PC-9 (cell line): ENCODE measurements around the gene CEP170. TPM values are rescaled to one million over a fixed set of nuclear protein-coding genes. Genes with fewer than 3 reads are reported as not detected.
A peak's percentile ranks its signal among the peaks of the same experiment; 100 is the strongest.

Experiments used
- BruUV-seq: library from RNA; stranded (reverse); fragments of 400-500 nt; replicated peaks from 2 replicates; lab custom pipeline; 2021; lab: Mats Ljungman, UMichigan
- CTCF ChIA-PET: fragments of 300-600 bp; sonication (Branson Sonifier 250); formaldehyde crosslinking; loops from one replicate; lab custom pipeline; 2022; ENCODE audit warnings: antibody characterized with exemption; lab: Charles Lee
- POLR2A ChIA-PET: fragments of 300-600 bp; sonication (Branson Sonifier 250); formaldehyde crosslinking; loops from one replicate; lab custom pipeline; 2022; ENCODE audit warnings: antibody characterized with exemption; ENCODE audit not compliant: unreplicated experiment; lab: Charles Lee
- DNase-seq, 2 experiments: peaks; one replicate each; pipeline versions ENCODE4 v3.0.0 to v3.0.0-alpha.2; 2015 to 2022; ENCODE audit warnings: mixed read lengths in 1 of 2
- H2AFZ ChIP-seq: fragments of 200-600 bp; sonication (generic); 2 replicates; pipeline ENCODE4 v1.8.1; 2017; ENCODE audit warnings: antibody characterized with exemption
- H3F3A ChIP-seq: fragments of 200-600 bp; sonication (generic); 2 replicates; pipeline ENCODE4 v1.8.1; 2017; ENCODE audit warnings: antibody characterized with exemption, mild to moderate bottlenecking, low read depth; ENCODE audit not compliant: insufficient read depth
- H3K27ac ChIP-seq: fragments of 200-600 bp; sonication (generic); 2 replicates; pipeline ENCODE4 v1.6.1; 2016; ENCODE audit warnings: mixed run types
- H3K27me3 ChIP-seq: fragments of 200-600 bp; sonication (generic); 2 replicates; pipeline ENCODE4 v1.6.1; 2016; ENCODE audit warnings: low read depth, mixed run types; ENCODE audit not compliant: insufficient read depth
- H3K36me3 ChIP-seq: fragments of 200-600 bp; sonication (generic); 2 replicates; pipeline ENCODE4 v1.6.1; 2016; ENCODE audit warnings: low read depth, mixed run types
- H3K4me1 ChIP-seq: fragments of 200-600 bp; sonication (generic); replicated peaks from 2 replicates; pipeline ENCODE4 v1.6.1; 2016; ENCODE audit warnings: mixed run types; ENCODE audit not compliant: insufficient read depth
- H3K4me2 ChIP-seq: fragments of 200-600 bp; sonication (generic); 2 replicates; pipeline ENCODE4 v1.6.1; 2017; ENCODE audit warnings: mixed run types
- H3K4me3 ChIP-seq: fragments of 200-600 bp; sonication (generic); 2 replicates; pipeline ENCODE4 v1.6.1; 2016; ENCODE audit warnings: mixed run types
- H3K79me2 ChIP-seq: fragments of 200-600 bp; sonication (generic); 2 replicates; pipeline ENCODE4 v1.6.1; 2017; ENCODE audit warnings: low read depth, mixed run types
- H3K9me2 ChIP-seq: fragments of 200-600 bp; sonication (generic); 2 replicates; pipeline ENCODE4 v1.8.1; 2017; ENCODE audit warnings: mild to moderate bottlenecking; ENCODE audit not compliant: insufficient read depth
- H3K9me3 ChIP-seq: fragments of 200-600 bp; sonication (generic); 2 replicates; pipeline ENCODE4 v1.8.1; 2016; ENCODE audit warnings: low read depth; ENCODE audit not compliant: insufficient read depth
- H4K20me1 ChIP-seq: fragments of 200-600 bp; sonication (generic); 2 replicates; pipeline ENCODE4 v1.8.1; 2017; ENCODE audit not compliant: insufficient read depth
- EZH2 ChIP-seq: fragments of 200-600 bp; sonication (generic); IDR thresholded peaks from 2 replicates; pipeline ENCODE4 v1.8.0; 2017; ENCODE audit warnings: antibody characterized with exemption, low read depth
- intact Hi-C: fragments of 100-400 bp; cut with micrococcal nuclease; formaldehyde crosslinking; loops from one replicate; pipeline ENCODE4 v1.10.0; 2022; ENCODE audit not compliant: unreplicated experiment
- total RNA-seq: library from RNA; stranded (reverse); gene quantifications from 2 replicates; pipeline ENCODE4 v1.2.3, GENCODE V29; 2021
- TF ChIP-seq, protein P1 (sequence below): fragments of 200-600 bp; sonication (generic); conservative IDR thresholded peaks from 2 replicates; pipeline ENCODE4 v1.6.1; 2017; ENCODE audit warnings: mixed run types, antibody characterized with exemption, mild to moderate bottlenecking, moderate library complexity

The CEP170 gene
- total RNA-seq, 1 experiment from 2014 or later: 40.8 TPM

- peak within 1 kb of the TSS; percentile 90 for H2AFZ ChIP-seq
- H4K20me1 ChIP-seq: peaks cover 3% of the 10 kb centered on the region; the same call in 1 of the 2 replicates
- peak; percentile 96 to 98 for DNase-seq
- H3K9me2 ChIP-seq: no peaks in the 10 kb centered on the region
- TSS peak; percentile 49 for BruUV-seq
- TF ChIP-seq, protein P1, sequence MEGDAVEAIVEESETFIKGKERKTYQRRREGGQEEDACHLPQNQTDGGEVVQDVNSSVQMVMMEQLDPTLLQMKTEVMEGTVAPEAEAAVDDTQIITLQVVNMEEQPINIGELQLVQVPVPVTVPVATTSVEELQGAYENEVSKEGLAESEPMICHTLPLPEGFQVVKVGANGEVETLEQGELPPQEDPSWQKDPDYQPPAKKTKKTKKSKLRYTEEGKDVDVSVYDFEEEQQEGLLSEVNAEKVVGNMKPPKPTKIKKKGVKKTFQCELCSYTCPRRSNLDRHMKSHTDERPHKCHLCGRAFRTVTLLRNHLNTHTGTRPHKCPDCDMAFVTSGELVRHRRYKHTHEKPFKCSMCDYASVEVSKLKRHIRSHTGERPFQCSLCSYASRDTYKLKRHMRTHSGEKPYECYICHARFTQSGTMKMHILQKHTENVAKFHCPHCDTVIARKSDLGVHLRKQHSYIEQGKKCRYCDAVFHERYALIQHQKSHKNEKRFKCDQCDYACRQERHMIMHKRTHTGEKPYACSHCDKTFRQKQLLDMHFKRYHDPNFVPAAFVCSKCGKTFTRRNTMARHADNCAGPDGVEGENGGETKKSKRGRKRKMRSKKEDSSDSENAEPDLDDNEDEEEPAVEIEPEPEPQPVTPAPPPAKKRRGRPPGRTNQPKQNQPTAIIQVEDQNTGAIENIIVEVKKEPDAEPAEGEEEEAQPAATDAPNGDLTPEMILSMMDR: no peak
- no peak for TF ChIP-seq EZH2
- peaks cover 73% of the 10 kb centered on the region for H3K79me2 ChIP-seq
- peaks cover 37% of the 10 kb centered on the region for H3K4me1 ChIP-seq
- H3K9me3 ChIP-seq: no peaks in the 10 kb centered on the region
- ChIA-PET POLR2A (interaction anchor here (0.5 to 0.6 kb wide), 2 partner anchors 792 to 1261 kb away, joined by 3 to 4 read pairs; no protein-coding TSS in a partner anchor), CTCF (no interaction called here)
- H3F3A ChIP-seq: no peaks in the 10 kb centered on the region
- peak within 1 kb of the TSS; percentile 45 for H3K27ac ChIP-seq
- H3K4me2 ChIP-seq: peak within 1 kb of the TSS; percentile 100
- no peaks in the 10 kb centered on the region for H3K36me3 ChIP-seq
- peak within 1 kb of the TSS; percentile 76 for H3K4me3 ChIP-seq
- intact Hi-C loops: loop anchor here (1.0 to 10.0 kb wide), 3 partner anchors 12 to 1399 kb away; partner anchors contain the start of genes ADSS2 and DESI2
- H3K27me3 ChIP-seq: no peaks in the 10 kb centered on the region
Observed at GRCh38 chr1:243255791-243256512, 871 bp upstream of the CEP170 start, which contains the start of gene SDCCAG8. TSS of gene SDCCAG8 (plus strand) at chr1:243256041. CDS start at chr1:243256174, 133 bp downstream.

DNA sequence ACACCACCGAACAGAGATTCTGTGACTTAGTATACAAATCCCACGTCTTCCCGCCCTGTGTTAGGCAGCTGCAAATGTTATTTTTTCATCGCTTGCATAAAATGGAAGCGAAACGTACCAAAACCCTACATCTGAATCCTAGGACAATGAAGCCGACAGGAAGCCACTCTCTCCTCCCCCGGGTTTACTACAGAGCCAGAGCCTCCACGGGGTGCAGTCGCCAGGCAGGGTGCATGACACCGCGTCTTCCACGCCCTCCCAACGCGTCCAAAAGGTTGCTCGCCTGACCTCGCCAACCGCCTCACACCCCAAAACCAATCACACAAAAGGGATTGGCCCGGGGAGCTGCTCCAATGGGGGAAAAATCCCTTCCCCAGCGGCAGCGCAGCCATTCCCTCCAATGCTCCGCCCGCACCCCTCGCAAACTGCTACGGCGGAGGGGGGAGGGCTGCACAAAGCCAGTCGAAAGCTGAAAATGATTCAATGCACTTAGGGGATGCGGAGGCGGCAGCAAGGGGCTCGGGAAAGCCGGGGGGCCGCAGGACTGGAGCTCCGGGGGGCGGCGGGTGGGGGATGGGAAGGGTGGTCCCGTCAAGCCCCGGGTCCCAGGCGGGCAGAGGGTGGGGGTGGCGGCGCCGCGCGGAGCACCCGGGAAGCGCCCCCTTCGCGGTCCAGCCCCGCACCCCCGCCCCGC, 701 bp downstream of the CEP170 start:
- peaks cover 37% of the 10 kb centered on the region for H3K4me1 ChIP-seq
- TF ChIP-seq, protein P1: no peak
- TF ChIP-seq EZH2: no peak
- intact Hi-C loops: loop anchor here (10.0 kb wide), 2 partner anchors 1200 to 1400 kb away; partner anchors contain the start of genes ADSS2 and DESI2
- H3K79me2 ChIP-seq: peaks cover 75% of the 10 kb centered on the region
- H3K9me2 ChIP-seq: 0 out of 2 replicates have a peak, but pooled peaks cover 5% of the 10 kb centered on the region
- peak overlapping the region; percentile 97 for H2AFZ ChIP-seq
- H3K4me2 ChIP-seq: peak overlapping the region; percentile 100
- peak; percentile 58 to 59 for DNase-seq
- CTCF ChIA-PET: no interaction called here
- H3K4me3 ChIP-seq: peak overlapping the region; percentile 76
- no peaks in the 10 kb centered on the region for H3F3A ChIP-seq
- H3K9me3 ChIP-seq: no peaks in the 10 kb centered on the region
- no TSS peak for BruUV-seq
- no peaks in the 10 kb centered on the region for H3K36me3 ChIP-seq
- H4K20me1 ChIP-seq: peaks cover 3% of the 10 kb centered on the region; the same call in 1 of the 2 replicates
- H3K27me3 ChIP-seq: no peaks in the 10 kb centered on the region
- H3K27ac ChIP-seq: no peak overlapping the region
- POLR2A ChIA-PET: no interaction called here

- ChIA-PET CTCF (no interaction called here), POLR2A (interaction anchor here (0.5 to 0.6 kb wide), 2 partner anchors 12 to 909 kb away, joined by 3 read pairs; no protein-coding TSS in a partner anchor)
- Histone ChIP-seq H3K4me2 (peak overlapping the region; percentile 100), H3K79me2 (peaks cover 77% of the 10 kb centered on the region), H3F3A (no peaks in the 10 kb centered on the region), H3K27ac (peak overlapping the region; percentile 30; the same call in 1 of the 2 replicates), H3K27me3 (no peaks in the 10 kb centered on the region), H3K4me1 (peaks cover 37% of the 10 kb centered on the region), H3K4me3 (peak overlapping the region; percentile 76), H4K20me1 (peaks cover 3% of the 10 kb centered on the region; the same call in 1 of the 2 replicates), H2AFZ (peak overlapping the region; percentile 79), H3K36me3 (no peaks in the 10 kb centered on the region), H3K9me3 (no peaks in the 10 kb centered on the region), H3K9me2 (0 out of 2 replicates have a peak, but pooled peaks cover 5% of the 10 kb centered on the region)
- DNase-seq: no peak
- BruUV-seq: TSS peak; percentile 42
- intact Hi-C loops: loop anchor here (10.0 kb wide), 2 partner anchors 1201 to 1401 kb away; partner anchors contain the start of genes ADSS2 and DESI2
- TF ChIP-seq, protein P1: no peak
- no peak for TF ChIP-seq EZH2
Observed at GRCh38 chr1:243253926-243254232, 1.2 kb downstream of the CEP170 start.
